ENCODE data around the gene UHMK1.

Gene UHMK1

DNA sequence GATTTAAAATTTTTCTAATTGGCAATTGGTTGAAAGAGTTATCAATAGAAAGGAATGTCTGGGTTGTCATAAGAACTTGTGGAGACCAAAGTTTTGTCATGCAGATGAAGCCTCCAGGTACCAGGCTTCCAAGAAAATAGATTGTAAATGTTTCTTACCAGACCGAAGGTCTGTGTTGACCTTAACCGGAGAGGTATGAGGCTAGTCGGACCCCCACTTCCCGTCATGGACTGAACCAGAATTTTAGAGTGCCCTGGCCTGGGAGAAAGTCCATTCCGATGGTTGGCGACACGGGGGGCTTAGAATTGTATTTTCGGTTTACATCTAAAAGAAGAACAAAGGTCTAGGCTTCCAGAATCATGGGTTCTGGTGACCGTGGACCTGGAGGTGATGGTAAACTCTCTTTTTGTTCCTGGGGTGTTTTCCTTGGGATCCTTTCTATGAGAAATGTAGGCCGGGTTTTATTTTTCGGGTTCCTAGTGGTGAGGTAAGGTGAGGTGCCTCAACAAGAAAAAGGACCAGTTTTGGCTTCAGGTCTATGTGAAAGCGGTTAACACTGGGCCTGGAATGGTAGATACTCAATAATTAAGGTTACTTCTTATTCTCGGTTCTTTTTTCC is 405 bp upstream of the UHMK1 start:
- H3K4me3 ChIP-seq: peak overlapping the region; percentile 92
- peak overlapping the region; percentile 82 to 91 for H3K27ac ChIP-seq
- no peak for DNase-seq (ENCODE audit: low spot score)
- TF ChIP-seq, protein P1, sequence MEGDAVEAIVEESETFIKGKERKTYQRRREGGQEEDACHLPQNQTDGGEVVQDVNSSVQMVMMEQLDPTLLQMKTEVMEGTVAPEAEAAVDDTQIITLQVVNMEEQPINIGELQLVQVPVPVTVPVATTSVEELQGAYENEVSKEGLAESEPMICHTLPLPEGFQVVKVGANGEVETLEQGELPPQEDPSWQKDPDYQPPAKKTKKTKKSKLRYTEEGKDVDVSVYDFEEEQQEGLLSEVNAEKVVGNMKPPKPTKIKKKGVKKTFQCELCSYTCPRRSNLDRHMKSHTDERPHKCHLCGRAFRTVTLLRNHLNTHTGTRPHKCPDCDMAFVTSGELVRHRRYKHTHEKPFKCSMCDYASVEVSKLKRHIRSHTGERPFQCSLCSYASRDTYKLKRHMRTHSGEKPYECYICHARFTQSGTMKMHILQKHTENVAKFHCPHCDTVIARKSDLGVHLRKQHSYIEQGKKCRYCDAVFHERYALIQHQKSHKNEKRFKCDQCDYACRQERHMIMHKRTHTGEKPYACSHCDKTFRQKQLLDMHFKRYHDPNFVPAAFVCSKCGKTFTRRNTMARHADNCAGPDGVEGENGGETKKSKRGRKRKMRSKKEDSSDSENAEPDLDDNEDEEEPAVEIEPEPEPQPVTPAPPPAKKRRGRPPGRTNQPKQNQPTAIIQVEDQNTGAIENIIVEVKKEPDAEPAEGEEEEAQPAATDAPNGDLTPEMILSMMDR (IDR thresholded peaks at IDR 0.05): no peak

- peak overlapping the region; percentile 92 for H3K4me3 ChIP-seq
- DNase-seq (ENCODE audit: low spot score): no peak
- TF ChIP-seq, protein P1 (IDR thresholded peaks at IDR 0.05): no peak
- H3K27ac ChIP-seq: peak overlapping the region; percentile 82 to 91
These were observed 835 bp downstream of the UHMK1 start for GRCh38 chr1:162498496-162498810.

DNA sequence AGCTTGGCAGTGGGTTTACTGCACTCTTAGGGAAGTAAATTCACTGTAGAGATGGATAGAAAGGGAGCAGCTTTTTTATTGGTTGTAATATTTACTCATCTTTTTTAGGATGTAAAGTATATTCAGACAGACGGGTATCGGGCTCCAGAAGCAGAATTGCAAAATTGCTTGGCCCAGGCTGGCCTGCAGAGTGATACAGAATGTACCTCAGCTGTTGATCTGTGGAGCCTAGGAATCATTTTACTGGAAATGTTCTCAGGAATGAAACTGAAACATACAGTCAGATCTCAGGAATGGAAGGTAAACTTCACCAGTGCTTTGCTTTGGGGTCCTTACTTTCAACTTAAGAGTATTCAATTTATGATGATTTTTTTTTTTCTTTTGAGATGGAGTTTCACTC is 3.2 kb downstream of the UHMK1 start:
- no peak for DNase-seq (ENCODE audit: low spot score)
- no peak overlapping the region for H3K4me3 ChIP-seq
- TF ChIP-seq, protein P1 (IDR thresholded peaks at IDR 0.05): no peak
- H3K27ac ChIP-seq: no peak overlapping the region

DNA sequence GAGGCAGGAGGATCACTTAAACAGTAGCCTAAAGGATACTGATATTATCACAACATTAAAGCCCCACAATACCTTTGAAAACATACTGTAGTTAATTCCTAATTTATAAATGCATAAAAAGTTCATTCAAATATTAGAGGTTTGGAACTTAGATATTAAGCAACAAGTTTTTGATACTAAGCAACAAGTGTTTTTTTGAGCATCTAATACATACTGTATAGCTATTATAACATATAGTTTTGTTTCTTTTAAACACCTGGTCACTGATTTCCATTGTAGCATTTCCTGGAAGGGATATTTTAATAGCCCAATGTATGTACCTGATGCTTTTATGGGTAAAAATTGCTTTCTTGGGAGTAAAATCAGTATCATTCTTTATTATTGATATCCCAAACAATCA is 4.5 kb downstream of the UHMK1 start:
- H3K4me3 ChIP-seq: no peak overlapping the region
- H3K27ac ChIP-seq: no peak overlapping the region
- no peak for DNase-seq (ENCODE audit: low spot score)
- TF ChIP-seq, protein P1 (IDR thresholded peaks at IDR 0.05): no peak

- Histone ChIP-seq H3K27ac (no peak overlapping the region), H3K4me3 (no peak overlapping the region)
- no peak for DNase-seq (ENCODE audit: low spot score)
- TF ChIP-seq, protein P1 (IDR thresholded peaks at IDR 0.05): no peak
These were observed 5.3 kb downstream of the UHMK1 start for GRCh38 chr1:162502928-162503327.

- Histone ChIP-seq H3K27ac (no peak overlapping the region), H3K4me3 (no peak overlapping the region)
- TF ChIP-seq, protein P1 (IDR thresholded peaks at IDR 0.05): no peak
- DNase-seq (ENCODE audit: low spot score): no peak
These were observed 29.7 kb downstream of the UHMK1 start for GRCh38 chr1:162527314-162527713.

DNA sequence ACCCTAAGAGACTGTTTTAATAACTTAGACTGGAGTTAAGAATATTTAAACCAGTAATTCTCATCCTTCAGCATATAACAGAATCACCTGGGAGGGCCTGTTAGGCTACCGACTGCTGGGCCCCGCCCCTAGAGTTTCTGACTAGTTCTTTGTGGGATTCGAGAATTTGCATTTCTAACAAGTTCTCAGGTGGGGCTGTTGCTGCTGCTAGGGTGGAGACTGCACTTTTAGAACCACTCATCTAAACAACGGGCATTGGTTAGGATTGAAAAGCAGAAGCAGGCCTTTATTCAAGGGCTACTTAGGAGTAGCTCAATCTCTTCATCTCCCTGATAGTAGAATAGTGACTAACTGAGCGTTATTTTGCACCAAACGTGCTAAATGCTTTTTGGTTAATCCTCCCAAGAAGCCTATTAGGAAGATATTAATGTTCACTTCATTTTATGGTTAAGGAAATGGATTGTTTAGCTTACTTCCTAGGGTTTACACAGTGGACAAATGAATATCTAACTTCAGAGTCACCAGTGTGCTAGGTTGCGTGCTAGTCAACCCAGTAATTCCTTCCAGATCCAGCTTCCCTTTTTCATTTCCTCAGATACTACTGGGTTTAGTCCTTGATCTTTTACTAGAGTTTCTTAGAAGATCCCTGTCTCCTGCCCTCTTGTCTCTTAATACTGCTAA is 32.8 kb downstream of the UHMK1 start:
- TF ChIP-seq, protein P1 (IDR thresholded peaks at IDR 0.05): no peak
- DNase-seq (ENCODE audit: low spot score): no peak
- Histone ChIP-seq H3K27ac (no peak overlapping the region), H3K4me3 (no peak overlapping the region)
